OCI-M2 (cell line): ENCODE measurements around the gene SLC6A9.
A peak's percentile ranks its signal among the peaks of the same experiment; 100 is the strongest.

ENCODE experiments used
- DNase-seq: peaks from one replicate; lab custom pipeline; 2025; ENCODE audit not compliant: unreplicated experiment; lab: John Stamatoyannopoulos, UW

Gene SLC6A9

DNA sequence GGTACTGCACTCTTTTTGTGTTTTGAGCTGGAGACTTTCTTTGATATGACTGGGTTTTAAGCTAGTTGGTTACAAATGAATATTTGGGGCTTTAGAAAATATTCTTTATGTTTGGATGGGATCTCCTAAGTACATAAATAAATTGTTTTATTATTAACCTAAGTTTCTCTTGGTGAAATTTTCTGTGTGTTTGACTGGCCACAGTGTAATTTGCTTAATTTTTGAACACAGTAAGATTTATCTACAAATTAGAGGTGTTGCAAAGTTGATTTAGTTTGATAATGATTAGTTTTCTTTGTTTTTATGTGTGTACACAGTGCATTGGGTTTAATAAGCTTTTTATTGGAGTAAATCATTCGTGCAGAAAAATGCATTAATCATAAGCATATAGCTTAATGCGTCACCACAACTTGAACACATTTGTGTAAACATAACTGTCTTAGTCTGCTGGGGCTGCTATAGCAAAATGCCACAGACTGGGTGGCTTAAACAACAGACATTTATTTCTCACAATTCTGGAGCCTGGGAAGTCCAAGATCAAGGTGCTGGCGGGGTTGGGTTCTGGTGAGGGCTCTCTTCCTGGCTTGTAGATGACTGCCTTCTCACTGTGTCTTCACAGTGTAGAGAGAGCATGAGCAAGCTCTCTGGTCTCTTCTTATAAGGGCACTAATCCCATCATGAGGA lies 17.4 kb upstream of the SLC6A9 start:
- DNase-seq, result no peak

DNA sequence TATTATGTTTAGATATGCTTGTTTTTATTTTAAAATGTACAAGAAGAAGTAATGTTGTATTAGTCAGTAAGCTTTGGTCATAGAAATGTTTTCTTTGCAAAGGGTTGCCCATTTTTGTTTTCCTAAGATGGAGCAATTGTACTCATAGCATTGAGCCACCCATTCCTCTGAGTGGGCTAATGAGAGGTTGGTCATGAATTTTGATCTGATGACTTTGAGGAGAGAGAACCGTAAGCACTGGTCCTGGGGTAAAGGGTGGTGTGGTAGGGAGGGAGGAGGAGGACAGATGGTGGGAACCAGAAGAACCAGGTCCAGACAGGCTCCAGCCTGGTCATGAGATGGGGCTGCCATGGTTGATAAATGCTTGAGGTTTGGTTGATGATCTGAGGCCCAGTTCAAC lies 15.9 kb upstream of the SLC6A9 start:
- DNase-seq, result no peak

DNA sequence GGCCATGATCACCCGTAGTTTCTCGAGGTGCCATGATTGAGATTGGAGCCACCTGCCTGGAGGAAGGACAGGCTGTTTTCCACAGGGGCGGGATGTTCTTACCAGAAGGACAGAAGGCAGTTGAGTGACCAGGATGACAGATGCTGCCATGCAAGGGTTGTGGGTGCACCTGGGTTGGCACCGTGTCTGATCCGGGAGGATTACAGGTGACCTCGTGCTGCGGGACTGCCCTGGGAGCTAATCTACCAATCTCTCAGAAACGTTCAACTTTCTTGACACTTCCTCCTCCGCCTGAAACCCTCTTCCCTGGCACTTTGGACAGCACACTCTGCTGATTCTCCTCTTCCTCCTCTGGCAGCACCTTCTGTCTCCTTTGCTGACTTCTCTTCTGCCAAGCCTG lies 13.8 kb upstream of the SLC6A9 start:
- DNase-seq, result no peak

DNA sequence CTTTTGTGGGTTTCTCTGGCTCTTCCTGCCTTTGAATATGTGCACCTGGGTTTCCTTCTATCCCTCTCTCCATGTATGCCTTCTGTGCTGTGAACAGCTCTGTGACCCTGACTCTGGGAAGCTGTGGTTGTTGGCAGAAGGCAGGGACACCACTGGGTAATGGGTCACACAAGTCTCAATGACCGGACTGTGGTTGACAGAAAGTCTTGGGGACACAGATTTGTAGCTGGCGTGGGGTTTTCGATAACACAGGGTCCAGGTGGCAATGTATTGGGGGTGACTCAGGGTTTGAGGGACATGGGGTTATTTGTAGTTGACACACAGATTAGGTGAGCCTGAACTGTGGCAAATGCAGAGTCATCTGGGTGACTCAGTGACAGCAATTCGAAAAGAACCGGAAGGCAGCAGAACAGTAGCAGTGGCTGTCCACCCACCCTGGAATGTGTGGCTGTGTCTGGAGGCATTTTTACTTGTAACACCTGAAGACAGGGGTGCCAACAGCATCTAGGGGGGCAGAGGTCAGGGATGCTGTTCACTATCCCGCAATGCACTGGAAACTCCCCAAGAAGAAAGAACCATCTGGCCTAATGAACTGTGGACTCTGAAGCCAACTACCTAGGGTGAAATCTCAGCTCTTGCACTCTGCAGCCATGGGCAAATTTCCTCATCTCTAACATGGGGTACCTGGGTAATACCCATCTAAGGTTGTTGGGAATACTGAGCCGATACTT lies 13.0 kb upstream of the SLC6A9 start:
- DNase-seq, result no peak

DNA sequence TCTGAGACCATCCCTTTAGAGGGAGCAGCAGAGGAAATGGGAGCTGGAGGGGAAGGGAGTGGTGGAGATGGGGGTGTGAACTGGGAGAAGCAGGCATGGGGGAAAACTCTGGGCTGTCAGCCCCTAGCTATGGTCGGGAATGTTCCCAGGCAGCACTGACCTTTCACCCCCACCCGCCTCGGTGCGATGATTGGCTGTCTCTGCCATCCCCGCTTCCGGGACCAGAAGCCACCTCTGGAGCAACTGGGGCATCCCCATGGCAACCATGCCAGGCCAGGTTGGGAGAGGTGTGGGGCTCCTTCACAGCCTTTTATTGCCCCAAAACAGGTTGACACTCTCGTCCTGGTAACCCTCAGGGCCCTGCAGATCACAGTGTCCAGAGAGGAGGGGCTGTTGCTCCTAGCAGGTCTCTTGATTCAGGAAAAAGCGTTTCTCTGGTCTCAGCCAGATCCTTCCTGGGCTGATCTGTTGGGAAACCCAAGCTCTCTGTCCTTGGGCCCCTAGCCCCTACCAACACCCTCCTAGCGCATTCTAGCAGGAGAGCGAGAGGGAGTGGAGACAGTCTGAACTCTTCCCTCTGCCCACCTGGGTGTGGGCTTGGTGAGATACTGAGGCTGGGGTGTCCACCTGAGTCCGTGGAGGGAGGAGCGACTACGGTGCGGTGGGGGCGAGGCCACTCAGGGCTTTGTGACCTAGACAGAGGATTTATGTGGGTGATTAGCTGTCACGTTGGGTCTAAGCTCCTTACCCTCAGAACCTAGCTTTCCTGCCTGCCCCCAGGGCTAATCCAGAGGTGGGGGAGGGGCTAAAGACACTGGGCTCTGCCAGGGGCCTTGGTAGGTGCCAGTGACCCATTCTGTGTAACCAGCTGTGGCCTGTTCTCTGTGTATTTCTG lies 12.2 kb upstream of the SLC6A9 start:
- DNase-seq, result no peak

DNA sequence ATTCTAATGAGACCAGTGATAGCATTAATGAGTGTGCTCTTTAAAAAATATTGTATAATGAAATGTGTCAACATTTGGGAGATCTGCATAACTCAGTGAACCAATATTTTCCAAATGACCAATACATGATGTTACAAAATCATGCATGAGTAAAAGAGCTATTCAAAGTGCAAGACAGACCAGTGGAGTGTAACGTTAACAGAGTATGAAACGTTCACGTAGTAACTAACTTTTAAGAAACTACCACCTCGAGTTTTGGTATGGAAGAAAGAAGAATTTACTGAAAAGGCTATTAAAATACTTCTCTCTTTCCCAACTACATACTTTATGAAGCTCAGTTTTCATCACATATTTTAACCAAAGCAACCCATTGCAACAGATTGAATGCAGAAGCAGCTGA lies 9.6 kb upstream of the SLC6A9 start:
- DNase-seq, result no peak

DNA sequence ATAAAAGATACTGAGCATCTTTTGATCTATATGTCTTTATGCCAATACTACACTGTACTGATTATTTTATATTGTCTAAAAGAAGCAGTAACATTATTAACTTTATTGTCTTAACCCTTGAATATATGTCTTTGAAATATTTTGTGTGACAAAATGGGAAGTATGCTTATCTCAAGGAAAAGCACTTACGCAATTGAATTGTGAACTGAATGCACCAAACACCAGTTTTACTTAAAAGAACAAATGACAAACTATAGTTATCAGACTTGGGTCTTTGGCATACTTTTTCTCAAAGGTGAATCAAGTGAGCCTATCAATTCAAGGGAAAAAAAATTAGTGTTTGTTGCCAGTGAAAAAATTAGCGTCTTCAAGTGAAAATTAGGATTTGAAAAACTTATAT lies 9.2 kb upstream of the SLC6A9 start:
- DNase-seq, result no peak

DNA sequence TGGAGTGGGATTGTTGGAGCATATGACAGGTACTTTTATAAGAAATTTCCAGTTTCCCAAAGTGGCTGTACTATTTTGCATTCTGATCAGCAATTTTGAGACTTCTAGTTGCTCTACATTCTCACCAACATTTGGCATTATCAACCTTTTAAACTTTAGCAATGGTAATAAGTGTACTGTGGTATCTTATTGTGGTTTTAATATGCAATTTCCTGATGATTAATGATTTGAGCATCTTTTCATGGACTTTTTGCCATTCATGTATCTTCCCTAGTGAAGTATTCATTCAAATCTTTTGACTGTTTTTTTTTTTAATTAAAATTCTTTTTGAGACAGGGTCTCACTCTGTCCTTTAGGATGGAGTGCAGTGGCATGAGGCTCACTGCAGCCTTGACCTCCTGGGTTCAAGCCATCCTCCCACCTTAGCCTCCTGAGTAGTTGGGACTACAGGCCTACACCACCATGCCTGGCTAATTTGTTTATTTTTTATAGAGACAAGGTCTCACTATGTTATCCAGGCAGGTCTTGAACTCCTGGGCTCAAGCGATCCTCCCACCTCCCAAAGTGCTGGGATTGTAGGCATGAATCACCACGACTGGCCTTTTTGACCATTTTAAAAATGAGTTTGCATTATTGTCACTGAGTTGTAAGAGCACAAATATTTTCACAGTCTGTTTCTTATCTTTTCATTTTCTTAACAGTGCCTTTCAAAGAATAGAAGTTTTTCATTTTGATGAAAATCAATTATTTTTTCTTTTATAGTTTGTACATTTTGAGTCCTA lies 7.8 kb upstream of the SLC6A9 start:
- DNase-seq, result no peak

DNA sequence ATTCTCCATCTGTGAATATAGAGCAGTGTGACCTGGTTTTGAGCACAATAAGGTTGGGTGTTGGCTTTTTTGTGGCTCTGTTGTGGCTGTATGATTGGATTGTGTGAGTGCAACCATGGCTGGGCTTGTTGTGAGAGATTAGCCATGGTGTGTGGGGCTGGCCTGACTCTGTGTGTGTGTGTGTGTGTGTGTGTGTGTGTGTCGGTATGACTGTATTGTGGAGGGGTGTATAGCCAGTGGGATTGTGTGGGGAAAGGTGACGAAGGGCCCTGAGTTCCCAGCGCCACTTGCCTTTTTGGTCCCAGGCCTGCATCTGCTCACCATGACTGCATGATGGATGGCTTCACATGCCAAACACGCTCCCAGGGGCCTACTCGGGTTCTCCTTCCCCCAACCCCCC lies 5.9 kb upstream of the SLC6A9 start:
- no peak for DNase-seq

DNA sequence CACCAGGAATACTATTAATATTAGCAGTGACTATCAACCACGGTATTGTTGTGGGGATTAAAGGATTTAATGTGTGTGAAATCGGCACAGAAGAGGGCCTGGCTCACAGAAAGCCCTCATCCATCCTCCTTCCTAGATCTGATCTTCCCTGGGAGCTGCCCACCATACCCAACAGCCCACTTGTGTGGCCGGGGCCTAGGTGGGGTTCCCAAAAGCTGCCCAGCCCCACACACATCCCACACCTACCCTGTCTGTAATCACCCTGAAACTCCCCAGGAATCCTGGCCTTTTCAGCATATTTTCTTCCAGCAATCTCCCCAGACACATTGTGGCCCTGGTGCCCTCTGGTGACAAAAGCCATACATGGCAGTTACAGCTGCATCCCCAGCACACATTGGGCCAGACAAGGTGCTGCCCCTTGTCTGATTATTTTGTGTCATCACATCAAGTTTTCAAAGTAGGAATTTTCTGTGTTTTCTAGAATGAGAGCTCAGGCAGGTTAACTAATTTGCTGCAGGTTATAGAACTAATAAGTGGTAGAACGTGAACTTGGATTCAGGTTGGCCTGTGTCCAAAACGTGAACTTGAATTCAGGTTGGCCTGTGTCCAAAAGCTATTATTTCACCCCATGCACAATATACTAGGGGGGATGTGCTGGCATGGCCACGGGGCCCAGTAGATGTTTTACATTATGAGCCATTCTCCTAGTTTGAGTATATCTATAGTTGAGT lies 5.3 kb upstream of the SLC6A9 start:
- peak; percentile 19 for DNase-seq

DNA sequence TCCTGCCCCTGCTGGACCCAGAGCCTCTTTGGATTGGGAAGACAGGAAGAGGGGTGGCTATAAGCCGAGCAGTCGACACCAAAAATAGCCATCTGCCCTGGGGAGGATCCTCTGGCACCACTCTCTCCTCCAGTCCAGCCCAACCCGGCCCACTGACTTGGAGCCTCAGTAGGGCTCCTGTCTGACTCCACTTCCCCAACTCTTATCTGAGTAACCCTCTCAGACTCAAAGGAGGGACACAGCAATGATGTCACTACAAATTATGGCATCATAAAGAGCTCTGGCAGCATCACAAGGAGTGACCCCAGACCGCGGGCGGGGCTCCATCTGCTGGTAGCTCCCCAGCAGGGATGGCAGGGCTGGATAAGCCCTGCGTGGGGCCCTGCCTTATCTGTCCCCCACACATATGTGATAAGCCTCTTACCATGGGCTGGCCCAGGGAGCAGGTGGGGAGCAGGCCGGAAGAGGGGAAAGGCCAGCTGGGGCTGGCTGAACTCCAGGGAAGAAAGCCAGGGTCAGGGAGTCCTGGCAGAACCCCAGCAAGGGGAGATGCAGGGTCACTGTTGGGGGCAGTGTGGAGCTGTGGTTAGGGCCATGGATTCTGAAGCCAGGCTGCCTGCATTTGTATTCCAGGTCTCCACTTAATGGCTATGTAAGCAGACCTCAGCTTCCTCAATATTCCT lies 4.6 kb upstream of the SLC6A9 start:
- peak; percentile 34 for DNase-seq

DNA sequence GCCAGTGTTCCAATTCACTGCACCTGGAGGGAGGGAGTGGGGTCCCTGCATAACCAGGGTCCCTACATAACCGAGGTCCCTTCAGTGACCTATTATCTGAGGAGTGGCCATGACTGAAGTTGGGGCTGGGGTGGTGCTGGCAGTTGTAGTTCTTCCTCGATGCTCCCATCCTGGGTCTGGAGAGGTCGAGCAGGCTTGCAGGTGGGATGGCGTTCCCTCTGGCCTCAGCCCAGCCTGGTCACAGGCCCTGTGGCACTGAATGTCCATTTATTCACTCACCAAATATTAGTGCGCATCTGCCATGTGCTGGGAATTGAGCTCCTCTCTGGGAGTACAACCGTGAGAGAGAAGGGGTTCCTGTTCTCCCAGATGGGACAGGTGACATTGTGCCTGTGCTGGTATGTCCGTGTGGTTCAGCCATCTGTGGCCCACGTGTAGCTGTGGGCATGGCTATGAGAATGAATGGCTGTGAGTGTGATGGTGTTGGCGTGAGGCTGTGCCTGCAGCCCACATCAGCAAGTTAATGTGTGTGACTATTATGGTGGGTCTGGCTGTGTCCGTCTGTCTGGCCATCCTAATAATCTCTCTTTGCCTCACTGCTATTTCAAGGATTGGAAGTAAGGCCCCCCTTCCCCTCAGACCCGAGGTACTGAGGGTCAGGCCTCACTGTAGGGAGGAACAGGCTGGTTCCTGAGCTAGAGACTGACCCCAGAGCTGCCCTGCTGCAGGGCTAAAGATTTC lies 3.9 kb upstream of the SLC6A9 start:
- no peak for DNase-seq

DNA sequence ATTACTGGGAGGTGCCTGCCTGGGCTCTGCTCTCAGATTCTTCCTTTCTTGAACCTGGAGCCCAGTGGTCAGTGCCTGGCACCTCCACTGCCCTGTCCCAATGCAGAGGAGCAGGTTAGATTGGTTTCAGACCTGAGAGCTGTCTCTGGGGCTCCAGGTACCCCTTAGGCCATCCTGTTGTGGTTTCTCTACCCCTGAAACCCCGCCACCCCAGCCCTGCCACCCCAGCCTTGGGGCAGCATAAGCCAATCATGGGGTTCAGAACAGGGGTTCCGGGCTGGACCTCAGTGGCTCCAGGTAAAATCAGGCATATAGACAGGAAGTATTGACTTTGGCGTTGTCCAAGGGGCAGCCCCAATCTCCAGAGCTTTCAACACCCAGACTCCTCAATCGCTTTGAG lies 3.2 kb upstream of the SLC6A9 start:
- no peak for DNase-seq

DNA sequence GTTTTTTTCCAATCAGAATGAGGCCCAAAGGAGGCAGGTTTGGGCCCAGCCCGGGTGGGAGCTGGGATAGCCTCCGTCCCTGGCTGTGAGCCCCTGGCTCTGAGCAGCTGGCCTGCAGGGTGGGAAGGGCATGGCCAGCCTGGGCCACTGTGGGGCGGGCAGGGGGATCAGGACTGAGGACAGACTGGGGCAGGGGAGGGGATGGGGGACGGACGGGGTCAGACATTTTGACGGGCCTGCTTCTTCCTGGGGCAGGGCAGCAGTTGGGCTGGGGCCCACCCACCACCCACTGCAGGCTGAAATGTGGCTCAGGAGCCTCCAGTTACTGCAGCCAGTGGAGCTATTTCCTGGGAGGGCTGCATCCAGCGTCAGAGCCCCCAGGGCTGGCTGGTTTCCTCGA lies 2.5 kb upstream of the SLC6A9 start:
- DNase-seq, result no peak

DNA sequence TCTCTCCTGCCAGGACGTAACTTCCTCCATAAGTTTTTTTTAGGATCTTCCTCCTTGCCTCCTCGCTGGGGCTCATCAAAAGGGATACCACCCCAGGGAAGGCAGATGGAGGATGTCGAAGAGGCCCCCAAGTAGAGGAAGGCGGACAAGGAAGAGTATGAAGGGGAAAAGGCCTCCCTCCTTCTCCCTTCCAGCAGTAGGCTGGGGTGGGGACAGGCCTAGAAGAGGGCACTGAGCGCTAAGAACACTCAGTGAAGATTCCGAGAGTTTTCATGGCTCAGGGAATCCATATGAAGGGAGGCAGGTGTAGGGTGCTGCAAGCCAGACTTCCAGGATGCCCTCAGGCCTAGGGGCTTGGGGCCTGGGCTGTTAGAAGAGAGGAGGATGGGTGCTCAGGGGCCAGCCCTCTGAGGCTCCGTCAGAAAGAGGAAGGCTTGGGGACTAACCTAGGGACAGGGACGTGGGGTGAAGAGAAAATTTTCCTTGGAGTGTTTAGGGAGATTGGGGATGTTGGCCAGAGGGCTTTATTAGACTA lies 1.8 kb upstream of the SLC6A9 start:
- DNase-seq, result no peak

DNA sequence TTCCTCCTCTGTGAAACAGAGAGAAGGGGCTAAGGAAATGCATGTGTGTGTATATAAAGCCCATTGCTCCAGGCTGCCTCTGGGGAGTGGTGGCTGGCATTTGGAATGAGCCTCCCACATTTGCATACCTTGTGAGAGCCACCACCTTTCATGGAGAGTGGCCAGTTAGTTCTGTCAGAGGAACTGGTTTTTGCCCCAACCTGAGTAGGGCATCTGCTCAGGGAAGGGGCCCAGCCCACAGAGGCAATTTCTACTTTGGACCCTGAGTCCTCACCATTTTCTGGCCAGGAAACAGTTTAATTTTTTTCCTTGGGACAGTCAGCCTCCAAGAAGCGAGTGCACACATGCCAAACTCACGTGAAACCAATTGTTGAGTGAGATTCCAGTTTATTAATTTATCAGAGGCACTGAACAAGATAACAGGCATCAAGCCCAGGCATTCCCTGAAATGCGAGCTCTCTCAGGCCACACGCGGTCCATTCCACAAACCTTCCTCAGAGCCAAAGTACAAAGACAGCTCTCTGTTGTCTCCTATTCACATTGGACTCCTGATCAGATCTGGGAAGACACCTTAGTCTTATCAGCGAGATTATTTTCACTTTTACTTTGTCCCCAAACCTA lies 1.0 kb upstream of the SLC6A9 start:
- DNase-seq, result no peak

DNA sequence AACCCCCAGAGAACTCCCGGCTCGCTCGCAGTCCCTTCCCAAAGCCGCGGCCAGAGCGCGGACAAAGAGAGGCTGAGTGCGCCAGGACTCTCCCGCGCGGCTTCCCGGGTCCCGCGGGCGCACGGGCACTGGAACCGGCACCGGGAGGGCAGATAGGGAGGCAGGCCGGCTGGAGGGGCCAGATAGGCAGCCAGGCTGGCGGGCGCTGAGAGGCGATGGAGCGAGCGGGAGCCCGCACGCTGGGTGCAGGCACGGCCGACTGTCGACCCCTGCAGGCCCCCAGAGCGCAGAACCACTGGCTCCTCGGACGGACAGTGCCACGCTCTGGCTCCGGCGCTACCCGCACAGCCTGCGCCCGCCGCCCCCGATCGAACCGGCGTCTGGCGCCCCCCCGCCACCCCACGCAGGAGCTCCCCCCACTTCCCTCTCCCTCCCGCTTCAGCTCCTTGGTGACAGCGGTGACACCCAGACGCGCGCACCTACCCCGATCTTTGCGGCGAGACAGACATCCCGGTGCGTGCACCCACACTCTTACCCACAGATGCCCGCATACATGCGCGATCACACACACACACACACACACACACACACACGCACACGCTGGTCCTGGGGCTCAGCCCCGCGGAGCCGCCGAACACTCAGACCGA lies 534 bp downstream of the SLC6A9 start:
- DNase-seq, result no peak
